ENCODE results near the gene ECEL1.

ECEL1 gene

DNA sequence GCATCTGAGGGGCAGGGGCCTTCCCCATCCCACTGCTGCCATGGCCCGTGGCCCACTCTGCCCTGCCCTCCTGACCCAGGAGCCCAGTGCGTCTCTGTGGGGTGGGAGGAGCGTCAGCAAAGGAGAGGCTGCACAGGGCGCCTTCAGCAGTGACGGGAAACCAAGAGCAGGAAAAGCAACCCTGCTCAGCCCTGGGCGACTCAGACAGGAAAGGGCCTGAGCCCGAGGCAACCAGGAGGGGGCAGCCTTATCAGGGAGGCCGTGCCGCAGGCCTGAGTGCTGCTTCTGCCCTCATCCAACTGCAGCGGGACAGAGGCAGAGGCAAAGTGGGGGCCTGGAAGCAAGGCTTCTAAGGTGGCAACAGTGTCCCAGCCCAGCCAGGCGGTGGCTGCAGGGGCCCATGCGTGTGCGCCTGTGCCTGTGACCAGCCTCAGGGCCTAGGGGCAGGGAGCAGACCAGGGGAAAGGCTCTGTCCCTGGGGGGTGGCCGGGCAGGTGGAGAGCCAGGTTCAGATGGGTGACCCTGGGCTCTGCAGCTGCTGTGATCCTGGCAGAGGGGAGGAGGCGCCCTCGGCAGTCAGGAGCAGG, 54.9 kb downstream of the ECEL1 start:
- TF ChIP-seq, protein P1, sequence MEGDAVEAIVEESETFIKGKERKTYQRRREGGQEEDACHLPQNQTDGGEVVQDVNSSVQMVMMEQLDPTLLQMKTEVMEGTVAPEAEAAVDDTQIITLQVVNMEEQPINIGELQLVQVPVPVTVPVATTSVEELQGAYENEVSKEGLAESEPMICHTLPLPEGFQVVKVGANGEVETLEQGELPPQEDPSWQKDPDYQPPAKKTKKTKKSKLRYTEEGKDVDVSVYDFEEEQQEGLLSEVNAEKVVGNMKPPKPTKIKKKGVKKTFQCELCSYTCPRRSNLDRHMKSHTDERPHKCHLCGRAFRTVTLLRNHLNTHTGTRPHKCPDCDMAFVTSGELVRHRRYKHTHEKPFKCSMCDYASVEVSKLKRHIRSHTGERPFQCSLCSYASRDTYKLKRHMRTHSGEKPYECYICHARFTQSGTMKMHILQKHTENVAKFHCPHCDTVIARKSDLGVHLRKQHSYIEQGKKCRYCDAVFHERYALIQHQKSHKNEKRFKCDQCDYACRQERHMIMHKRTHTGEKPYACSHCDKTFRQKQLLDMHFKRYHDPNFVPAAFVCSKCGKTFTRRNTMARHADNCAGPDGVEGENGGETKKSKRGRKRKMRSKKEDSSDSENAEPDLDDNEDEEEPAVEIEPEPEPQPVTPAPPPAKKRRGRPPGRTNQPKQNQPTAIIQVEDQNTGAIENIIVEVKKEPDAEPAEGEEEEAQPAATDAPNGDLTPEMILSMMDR (IDR thresholded peaks at IDR 0.05; ENCODE audit: insufficient read depth, low read length, missing control alignments) = no peak
- ChIA-PET CTCF (no interaction called here), POLR2A (no interaction called here)
- DNase-seq (ENCODE audit: low read depth, low spot score) = no peak
- H3K4me3 ChIP-seq (ENCODE audit: low read depth, low read length) = no peak overlapping the region

DNA sequence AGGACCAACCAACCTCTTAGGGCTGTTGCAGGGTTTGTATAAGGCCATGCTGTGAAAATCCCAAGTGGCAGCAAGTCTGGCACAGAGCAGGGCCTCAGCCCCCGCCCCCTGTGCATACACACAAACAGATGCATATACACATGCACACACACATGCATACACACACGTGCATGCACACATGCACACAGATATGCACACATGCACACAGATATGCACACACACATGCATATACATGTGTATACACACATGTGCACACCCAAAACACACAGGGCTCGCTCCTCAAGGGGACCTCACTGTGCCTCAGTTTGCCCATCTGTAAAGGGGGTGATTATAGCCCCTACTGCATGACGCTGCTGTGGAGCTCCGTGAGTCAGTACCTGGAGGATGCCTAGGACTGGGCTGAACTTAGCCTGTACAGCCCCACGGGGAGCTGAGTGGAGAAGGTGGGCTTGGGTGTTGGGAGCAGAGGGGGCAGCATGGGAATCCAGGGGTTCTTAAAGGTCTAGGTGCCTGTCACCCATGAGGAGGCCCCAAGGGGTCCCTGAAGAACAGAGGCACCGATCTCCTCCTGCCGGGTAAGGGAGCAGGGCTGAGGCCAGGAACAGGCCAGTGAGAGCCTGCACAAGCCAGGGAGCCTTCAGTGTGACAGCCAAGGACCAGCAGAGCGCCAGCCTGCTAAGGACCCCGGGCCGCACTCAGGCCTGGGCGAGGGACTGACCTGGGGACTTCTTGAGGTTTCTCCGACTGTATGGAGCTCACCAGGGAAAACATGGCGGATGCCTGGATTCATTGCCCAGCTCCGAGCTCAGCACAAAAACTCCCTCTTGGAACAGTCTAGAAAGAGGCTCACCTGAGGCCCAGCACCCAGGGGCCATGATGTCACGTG, 55.7 kb downstream of the ECEL1 start:
- no peak for DNase-seq (ENCODE audit: low read depth, low spot score)
- no peak overlapping the region for H3K4me3 ChIP-seq (ENCODE audit: low read depth, low read length)
- CTCF ChIA-PET = no interaction called here
- POLR2A ChIA-PET = no interaction called here
- TF ChIP-seq, protein P1 (IDR thresholded peaks at IDR 0.05; ENCODE audit: insufficient read depth, low read length, missing control alignments) = no peak
